D721Med (cell line): ENCODE measurements around the gene FUT7.
A peak's percentile ranks its signal among the peaks of the same experiment; 100 is the strongest.

ENCODE experiments used
- DNase-seq: peaks from one replicate; pipeline ENCODE4 v3.0.0; 2011; ENCODE audit warnings: low spot score; ENCODE audit not compliant: insufficient read length
- FAIRE-seq: peaks from 2 replicates; lab custom pipeline; 2011; peaks lifted over from hg19 to GRCh38; lab: Jason Lieb, UNC
- CTCF ChIP-seq: IDR thresholded peaks from 2 replicates; pipeline ENCODE4 v1.5.1; 2012; ENCODE audit warnings: mild to moderate bottlenecking, control low read depth; ENCODE audit not compliant: insufficient read depth; ENCODE audit errors: missing control alignments

Gene FUT7

DNA sequence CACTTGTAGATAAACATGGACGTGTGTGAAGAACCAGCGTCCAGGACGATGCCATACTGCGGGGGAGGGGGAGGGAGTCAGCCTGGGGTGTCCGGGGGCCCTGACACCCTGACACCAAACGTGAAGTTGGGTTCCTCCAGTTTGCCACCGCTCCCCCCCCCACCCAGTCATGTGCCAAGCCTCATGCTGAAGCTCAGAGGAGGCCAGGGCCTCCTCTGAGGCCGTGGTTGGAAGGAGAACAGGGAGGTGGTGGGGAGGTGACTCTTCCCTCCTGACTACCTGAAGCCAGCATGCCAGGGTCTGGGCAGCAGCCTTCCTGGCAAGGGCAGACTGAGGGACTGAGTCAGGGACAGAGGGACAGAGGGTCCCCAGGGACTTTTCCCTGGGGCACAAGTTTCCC, 20.4 kb upstream of the FUT7 start:
- no peak for FAIRE-seq

DNA sequence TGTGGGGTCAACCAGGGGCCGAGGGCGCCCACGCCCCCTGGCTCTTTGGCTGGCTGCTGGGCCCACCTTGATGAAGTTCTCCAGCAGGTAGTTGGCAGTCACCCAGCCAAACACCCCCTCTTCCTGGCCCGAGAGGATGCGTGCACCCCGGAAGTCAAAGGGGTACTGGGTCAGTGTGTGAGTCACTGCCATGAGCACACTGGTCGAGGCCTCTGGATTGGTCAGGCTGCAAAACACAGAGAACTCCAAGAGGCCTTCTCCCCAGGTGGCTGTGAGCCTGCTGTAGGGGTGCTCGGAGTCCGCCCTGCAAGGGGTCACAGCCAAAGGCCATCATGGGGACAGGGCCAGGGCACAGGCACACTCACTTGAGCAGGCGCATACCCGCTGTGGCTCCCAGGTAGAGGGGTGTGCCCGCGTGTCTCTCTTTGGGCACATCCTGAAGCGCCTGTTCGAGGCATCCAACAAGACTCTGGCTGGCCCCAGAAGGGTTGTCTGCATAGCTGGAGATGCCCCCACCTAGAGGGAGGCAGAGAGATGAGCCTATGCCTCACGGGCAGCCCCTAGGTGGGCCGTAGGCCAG, 19.3 kb upstream of the FUT7 start:
- TF ChIP-seq CTCF = no peak
- no peak for DNase-seq
- FAIRE-seq = no peak

More for the DNA sequence above, 20.4 kb upstream of the FUT7 start:
- no peak for DNase-seq
- no peak for TF ChIP-seq CTCF

DNA sequence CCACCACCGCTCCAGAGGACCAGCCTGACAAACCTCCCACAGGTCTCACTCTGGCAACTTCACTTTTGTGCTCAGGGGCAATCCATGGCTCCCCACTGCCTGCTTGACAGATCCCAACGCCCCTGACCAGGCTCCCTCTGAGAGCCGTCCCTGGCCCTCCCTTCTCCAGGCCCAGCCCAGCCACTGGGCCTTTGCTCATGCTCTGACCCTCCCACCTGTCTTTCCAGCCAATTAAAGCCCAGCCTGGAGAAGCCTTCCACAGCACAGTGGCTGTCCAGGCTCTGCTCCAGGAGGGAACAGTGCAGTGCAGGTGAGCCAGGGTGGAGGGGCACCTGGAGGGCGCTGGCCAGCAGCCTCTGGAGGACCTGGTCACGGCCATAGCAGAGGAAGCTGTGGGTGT, 18.7 kb upstream of the FUT7 start:
- no peak for FAIRE-seq
- no peak for TF ChIP-seq CTCF
- no peak for DNase-seq

DNA sequence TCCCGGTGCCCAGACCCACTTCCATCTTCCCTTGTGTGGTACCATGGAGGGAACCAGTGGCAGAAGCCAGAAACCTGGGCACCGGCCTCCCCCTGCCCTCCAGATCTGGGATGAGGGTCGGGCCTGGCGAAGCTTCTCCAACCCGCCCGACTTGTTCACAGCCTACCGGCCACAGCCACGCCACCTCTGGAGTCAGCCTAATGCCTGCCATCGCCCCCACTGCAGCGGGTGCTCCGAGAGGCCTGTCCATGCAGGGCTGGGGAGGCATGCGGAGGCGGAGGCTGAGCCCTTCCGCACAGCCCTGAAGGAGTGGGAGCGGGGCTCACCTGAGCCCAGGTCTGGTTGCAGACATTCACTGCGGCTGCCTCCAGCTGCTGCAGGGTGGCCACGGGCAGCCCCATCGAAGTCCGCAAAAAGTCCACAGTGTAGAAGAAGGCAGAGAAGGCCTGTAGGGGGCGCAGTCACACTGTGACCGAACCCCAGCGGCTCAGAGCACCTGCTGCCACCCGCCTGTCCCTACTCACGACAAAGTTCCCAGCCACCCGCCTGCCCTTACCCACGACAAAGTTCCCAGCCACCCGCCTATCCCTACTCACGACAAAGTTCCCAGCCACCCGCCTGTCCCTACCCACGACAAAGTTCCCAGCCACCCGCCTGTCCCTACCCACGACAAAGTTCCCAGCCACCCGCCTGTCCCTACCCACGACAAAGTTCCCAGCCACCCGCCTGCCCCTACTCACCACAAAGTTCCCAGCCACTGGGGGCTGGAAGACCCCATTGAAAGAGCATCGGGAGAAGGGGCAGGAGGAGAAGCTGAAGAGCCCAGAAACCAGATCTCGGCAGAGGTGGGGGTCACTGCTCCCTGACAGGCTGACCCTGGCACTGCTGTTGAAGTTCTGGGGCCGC, 17.9 kb upstream of the FUT7 start:
- no peak for FAIRE-seq
- DNase-seq = peak; percentile 89
- peak; percentile 63 for TF ChIP-seq CTCF

GRCh38 chr9:137048655-137049543, 17.0 kb upstream of the FUT7 start:
- FAIRE-seq (no peak), DNase-seq (no peak)
- TF ChIP-seq CTCF = no peak

DNA sequence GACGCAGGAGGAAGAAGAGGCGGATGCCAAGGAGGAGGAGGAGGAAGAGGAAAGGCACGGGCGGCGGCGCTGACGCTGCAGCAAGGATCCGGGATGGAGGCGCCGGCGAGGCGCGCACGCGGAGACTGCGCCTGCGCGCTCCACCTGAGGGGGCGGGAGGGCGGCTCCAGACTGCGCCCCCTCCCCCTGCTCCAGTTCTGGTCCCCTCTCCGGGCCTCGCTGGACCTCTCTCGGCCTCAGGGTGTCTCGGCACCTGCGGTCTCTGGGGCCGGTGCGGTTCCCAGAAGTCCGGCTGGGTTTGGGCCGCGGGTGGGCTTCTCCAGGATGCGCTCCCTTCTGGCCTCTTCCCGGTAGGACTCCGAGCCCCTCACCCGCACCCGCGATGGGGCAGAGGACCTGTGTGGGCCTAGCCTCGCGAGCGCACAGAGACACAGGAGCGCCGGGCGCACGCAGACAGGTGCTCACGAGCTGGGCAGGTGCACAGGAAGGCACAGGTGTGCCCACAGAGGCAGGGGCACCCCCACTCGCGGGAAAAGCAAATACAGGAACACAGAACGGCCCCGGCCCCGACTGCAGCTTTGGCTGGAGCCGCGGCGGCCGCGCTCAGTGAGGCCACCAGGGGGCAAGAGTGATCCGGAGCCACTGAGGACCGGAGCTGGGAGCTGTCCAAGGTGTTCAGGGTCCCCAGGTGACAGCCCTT, 14.3 kb upstream of the FUT7 start, which contains the start of gene NPDC1:
TSS of gene NPDC1 (minus strand) at position 90 of the 700 bp plus-strand sequence. CDS start 188 bp downstream, outside the sequence.
- TF ChIP-seq CTCF = peak; percentile 67
- DNase-seq (peak; percentile 97), FAIRE-seq (no peak)
